NB4 (cell line): Measurements from ENCODE around the gene SMIM10L2A.

Experiments used
- DNase-seq: peaks from one replicate; pipeline ENCODE4 v3.0.0; 2010; ENCODE audit warnings: low read depth
- H3K4me3 ChIP-seq: one replicate; pipeline ENCODE4 v1.5.1; 2011; ENCODE audit warnings: mild to moderate bottlenecking, low read depth, low read length, moderate library complexity
- MYC ChIP-seq: IDR thresholded peaks from 2 replicates; pipeline ENCODE4 v1.6.1; 2011; ENCODE audit warnings: low read depth, low read length
- POLR2A ChIP-seq: IDR thresholded peaks from 2 replicates; pipeline ENCODE4 v1.6.1; 2011; ENCODE audit warnings: mild to moderate bottlenecking; ENCODE audit not compliant: insufficient read length; ENCODE audit errors: extremely low read depth
- TF ChIP-seq, protein P1 (sequence below): IDR thresholded peaks from one replicate; pipeline ENCODE4 v1.5.1; 2012; ENCODE audit warnings: low read depth, low read length
- TF ChIP-seq, protein P2 (sequence below): IDR thresholded peaks from 2 replicates; pipeline ENCODE4 v1.6.1; 2011; ENCODE audit warnings: low read depth, low read length

The SMIM10L2A gene

DNA sequence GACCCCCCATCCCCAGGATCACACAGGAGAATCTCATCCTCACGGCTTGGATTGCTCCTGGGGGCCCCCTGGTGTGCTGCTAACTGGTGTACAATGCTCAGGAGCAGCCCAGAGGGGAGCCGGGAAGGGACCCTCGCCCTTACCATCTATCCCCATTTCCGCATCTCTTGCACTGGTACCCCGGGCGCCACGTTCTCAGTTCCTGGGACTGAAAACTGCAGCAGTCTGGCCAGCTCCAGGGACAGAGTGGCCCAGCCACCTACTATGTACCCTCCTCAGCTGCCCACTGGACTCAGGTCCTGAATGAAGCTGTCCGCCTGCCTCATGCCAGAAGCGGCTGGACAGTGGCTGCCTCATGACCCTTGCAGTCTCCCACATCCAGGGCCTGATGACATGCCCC lies 2.7 kb downstream of the SMIM10L2A start:
- H3K4me3 ChIP-seq, result no peak overlapping the region
- DNase-seq, result no peak
- TF ChIP-seq, protein P1, sequence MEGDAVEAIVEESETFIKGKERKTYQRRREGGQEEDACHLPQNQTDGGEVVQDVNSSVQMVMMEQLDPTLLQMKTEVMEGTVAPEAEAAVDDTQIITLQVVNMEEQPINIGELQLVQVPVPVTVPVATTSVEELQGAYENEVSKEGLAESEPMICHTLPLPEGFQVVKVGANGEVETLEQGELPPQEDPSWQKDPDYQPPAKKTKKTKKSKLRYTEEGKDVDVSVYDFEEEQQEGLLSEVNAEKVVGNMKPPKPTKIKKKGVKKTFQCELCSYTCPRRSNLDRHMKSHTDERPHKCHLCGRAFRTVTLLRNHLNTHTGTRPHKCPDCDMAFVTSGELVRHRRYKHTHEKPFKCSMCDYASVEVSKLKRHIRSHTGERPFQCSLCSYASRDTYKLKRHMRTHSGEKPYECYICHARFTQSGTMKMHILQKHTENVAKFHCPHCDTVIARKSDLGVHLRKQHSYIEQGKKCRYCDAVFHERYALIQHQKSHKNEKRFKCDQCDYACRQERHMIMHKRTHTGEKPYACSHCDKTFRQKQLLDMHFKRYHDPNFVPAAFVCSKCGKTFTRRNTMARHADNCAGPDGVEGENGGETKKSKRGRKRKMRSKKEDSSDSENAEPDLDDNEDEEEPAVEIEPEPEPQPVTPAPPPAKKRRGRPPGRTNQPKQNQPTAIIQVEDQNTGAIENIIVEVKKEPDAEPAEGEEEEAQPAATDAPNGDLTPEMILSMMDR, result no peak
- TF ChIP-seq POLR2A (no peak), MYC (no peak)
- TF ChIP-seq, protein P2, sequence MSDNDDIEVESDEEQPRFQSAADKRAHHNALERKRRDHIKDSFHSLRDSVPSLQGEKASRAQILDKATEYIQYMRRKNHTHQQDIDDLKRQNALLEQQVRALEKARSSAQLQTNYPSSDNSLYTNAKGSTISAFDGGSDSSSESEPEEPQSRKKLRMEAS, result no peak

DNA sequence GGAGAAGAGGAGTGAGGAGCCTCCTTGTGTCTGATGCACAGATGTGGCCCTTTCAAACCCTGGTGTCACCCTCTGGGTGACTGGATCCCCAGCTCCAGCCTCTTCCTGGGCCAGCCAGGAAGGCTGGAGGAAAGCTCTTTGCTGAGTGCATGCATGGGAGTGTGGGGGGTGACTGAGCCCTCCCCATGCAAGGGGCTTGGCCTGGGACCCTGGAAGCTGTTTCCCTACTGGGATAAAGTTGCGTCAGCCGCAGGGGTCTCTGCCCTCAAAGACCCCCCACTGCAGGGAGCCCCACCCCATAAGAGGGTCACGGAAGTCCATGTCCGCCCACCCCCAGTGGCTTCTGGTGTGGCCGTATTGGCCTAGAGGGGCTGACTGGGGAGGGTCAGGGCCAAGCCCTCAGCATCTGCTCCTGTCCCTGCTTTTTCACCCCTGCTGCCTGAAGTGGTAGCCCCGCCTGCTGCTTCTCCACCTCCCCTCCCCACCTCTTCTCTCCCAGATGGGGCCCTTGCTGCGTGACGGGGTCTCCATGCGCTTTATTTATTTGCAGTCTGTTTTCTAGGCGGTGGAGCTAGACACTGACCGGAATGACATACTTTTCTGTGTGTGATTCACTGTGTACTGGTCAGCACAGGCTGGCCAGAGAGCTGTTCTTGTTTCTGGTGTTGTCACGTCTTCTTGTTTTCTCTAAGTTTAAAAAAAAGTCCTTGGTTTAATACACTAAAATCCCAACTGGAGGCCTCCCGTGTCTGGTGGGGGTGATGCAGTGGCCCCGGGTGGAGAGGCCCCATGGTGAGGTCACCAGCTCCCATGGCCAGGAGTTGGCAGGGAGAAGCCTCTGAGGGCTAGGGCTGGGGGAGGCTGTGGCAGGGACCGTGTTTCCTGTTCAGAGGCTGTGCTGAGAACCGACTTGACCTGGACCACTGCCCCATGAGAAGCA lies 3.6 kb downstream of the SMIM10L2A start:
- H3K4me3 ChIP-seq, result no peak overlapping the region
- TF ChIP-seq, protein P1, result no peak
- no peak for TF ChIP-seq MYC
- TF ChIP-seq, protein P2, result no peak
- no peak for TF ChIP-seq POLR2A

DNA sequence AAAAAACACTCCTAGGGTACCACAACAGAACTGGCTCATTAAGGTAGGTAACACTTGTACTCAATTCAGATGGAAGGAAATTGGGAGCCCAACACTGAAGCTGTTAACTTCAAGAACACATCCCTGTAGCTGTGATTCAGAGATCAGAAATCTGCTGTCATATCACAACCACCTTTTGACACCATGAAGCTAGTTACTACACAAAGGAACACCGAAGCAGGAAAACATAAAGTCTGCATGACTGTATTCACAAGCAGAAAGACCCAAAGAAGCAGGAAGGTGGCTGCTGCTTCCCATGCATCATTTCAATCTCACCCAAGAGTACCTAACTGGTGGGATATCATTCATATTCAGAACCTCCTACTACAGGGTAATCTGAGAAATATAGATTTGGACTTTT lies 7.7 kb downstream of the SMIM10L2A start:
- TF ChIP-seq POLR2A (no peak), MYC (no peak)
- TF ChIP-seq, protein P1, result no peak
- TF ChIP-seq, protein P2, result no peak
- no peak overlapping the region for H3K4me3 ChIP-seq
- DNase-seq, result no peak

More for the DNA sequence above, 3.6 kb downstream of the SMIM10L2A start:
- no peak for DNase-seq

DNA sequence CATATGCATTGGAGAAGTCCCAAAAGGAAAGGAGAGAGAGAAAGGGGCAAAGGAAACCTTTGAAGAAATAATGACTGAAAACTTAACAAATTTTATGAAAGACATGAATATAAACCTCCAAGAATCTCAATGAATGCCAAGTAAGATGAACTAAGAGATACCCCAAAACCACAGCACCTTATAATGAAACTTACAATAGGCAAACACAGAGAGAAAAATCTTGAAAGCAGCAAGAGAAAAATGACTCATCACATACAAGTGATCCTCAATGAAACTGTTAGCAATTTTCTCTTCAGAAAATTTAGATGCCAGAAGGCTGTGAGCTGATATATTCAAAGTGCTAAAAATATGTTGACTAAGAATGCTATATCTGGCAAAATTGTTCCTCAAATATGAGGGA lies 10.1 kb downstream of the SMIM10L2A start:
- no peak overlapping the region for H3K4me3 ChIP-seq
- TF ChIP-seq POLR2A (no peak), MYC (no peak)
- TF ChIP-seq, protein P1, result no peak
- TF ChIP-seq, protein P2, result no peak
- DNase-seq, result no peak

DNA sequence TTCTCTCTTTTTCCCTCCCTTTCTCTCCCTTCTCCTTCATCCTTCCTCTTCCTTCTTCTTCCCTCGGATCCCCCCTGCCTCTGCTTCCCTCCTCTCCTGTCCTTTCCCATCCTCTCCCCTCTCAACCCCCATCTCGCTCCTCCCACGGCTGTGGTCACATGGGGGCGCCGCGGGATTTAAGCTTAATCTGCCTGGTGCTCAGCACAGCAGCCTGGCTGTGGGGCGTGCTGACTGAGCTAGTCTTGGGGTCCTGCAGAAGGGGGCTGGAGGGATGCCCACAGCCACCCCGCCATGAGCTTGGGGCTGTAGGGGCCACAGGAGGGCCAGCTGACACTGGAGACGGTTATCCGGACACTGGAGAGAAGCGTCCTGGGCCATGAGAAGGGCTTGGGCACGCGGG lies 10.7 kb downstream of the SMIM10L2A start:
- TF ChIP-seq, protein P2, result no peak
- no peak for TF ChIP-seq MYC
- DNase-seq, result no peak
- H3K4me3 ChIP-seq, result no peak overlapping the region

DNA sequence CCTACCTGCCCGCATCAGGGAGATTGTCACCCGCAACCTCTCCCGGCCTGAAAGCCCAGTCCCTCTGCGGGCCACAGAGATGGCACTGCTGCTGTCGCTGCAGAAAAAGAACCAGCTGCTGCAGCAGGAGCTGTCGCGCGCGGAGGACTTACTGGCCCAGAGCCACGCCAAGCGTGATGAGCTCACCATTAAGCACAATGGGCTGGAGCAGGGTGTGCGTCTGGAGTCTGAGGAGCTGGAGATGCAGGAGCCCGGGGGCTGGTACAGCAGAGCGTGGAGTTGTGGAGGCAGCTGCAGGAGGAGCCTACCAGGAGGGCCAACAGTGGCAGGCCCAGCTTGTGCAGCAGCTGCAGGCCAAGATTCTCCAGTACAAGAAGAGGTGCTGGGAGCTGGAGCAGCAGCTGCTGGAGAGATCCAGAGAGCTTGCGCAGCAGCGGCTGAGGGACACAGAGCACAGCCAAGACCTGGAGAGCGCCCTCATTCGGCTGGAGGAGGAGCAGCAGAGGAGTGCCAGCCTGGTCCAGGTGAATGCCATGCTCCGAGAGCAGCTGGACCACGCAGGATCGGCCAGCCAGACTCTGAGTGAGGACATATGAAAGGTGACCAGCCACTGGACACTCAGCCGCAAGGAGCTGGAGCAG lies 11.3 kb downstream of the SMIM10L2A start:
- no peak for DNase-seq
- no peak overlapping the region for H3K4me3 ChIP-seq
- TF ChIP-seq, protein P2, result no peak
- TF ChIP-seq POLR2A (no peak), MYC (no peak)
- TF ChIP-seq, protein P1, result no peak
